Panc1 (cell line): ENCODE measurements around the gene KLHL30.

ENCODE experiments used
- POLR2AphosphoS5 ChIP-seq: IDR thresholded peaks from 2 replicates; pipeline ENCODE4 v1.6.1; 2012; ENCODE audit warnings: mild to moderate bottlenecking, low read depth, low read length, moderate library complexity
- SIN3A ChIP-seq: IDR thresholded peaks from 2 replicates; pipeline ENCODE4 v1.6.1; 2012; ENCODE audit warnings: low read depth, mild to moderate bottlenecking, low read length, moderate library complexity, borderline replicate concordance; ENCODE audit not compliant: insufficient read depth
- TCF7L2 ChIP-seq: IDR thresholded peaks from 2 replicates; pipeline ENCODE4 v1.6.1; 2011; ENCODE audit warnings: mild to moderate bottlenecking, low read depth, low read length, inconsistent platforms
- TF ChIP-seq, protein P1 (sequence below): fragments of 450-650 bp; IDR thresholded peaks from 2 replicates; pipeline ENCODE4 v1.5.1; 2017; ENCODE audit warnings: mild to moderate bottlenecking
- TF ChIP-seq, protein P2 (sequence below), 2 experiments: IDR thresholded peaks; 2 replicates each; pipeline ENCODE4 v1.6.1; 2011 to 2012; ENCODE audit warnings: low read depth in 2 of 2, control low read depth in 1 of 2, low read length in 1 of 2, mild to moderate bottlenecking in 1 of 2, moderate library complexity in 1 of 2; ENCODE audit not compliant: insufficient read depth in 1 of 2

DNA sequence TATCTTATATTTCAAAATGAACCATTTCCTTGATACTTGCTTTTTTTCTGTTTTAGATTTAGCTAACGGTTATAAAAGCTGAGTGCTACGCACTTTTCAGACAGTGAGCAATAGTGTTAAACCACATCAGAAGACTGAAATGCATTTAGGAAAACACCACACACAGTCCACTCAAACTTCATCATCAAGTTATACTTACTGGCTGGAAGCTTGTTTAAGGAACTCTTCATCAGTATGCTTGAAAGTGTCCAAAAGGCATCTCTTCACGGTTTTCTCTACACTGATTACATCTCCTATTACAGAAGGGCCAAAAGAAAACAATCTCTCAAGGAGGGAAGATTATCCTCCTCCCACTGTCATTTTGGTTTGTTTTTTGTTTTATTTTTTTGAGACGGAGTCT lies 45.4 kb downstream of the KLHL30 start:
- TF ChIP-seq, protein P1, sequence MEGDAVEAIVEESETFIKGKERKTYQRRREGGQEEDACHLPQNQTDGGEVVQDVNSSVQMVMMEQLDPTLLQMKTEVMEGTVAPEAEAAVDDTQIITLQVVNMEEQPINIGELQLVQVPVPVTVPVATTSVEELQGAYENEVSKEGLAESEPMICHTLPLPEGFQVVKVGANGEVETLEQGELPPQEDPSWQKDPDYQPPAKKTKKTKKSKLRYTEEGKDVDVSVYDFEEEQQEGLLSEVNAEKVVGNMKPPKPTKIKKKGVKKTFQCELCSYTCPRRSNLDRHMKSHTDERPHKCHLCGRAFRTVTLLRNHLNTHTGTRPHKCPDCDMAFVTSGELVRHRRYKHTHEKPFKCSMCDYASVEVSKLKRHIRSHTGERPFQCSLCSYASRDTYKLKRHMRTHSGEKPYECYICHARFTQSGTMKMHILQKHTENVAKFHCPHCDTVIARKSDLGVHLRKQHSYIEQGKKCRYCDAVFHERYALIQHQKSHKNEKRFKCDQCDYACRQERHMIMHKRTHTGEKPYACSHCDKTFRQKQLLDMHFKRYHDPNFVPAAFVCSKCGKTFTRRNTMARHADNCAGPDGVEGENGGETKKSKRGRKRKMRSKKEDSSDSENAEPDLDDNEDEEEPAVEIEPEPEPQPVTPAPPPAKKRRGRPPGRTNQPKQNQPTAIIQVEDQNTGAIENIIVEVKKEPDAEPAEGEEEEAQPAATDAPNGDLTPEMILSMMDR = no peak
- TF ChIP-seq POLR2AphosphoS5 (no peak), SIN3A (no peak), TCF7L2 (no peak)
- TF ChIP-seq, protein P2, sequence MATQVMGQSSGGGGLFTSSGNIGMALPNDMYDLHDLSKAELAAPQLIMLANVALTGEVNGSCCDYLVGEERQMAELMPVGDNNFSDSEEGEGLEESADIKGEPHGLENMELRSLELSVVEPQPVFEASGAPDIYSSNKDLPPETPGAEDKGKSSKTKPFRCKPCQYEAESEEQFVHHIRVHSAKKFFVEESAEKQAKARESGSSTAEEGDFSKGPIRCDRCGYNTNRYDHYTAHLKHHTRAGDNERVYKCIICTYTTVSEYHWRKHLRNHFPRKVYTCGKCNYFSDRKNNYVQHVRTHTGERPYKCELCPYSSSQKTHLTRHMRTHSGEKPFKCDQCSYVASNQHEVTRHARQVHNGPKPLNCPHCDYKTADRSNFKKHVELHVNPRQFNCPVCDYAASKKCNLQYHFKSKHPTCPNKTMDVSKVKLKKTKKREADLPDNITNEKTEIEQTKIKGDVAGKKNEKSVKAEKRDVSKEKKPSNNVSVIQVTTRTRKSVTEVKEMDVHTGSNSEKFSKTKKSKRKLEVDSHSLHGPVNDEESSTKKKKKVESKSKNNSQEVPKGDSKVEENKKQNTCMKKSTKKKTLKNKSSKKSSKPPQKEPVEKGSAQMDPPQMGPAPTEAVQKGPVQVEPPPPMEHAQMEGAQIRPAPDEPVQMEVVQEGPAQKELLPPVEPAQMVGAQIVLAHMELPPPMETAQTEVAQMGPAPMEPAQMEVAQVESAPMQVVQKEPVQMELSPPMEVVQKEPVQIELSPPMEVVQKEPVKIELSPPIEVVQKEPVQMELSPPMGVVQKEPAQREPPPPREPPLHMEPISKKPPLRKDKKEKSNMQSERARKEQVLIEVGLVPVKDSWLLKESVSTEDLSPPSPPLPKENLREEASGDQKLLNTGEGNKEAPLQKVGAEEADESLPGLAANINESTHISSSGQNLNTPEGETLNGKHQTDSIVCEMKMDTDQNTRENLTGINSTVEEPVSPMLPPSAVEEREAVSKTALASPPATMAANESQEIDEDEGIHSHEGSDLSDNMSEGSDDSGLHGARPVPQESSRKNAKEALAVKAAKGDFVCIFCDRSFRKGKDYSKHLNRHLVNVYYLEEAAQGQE (IDR thresholded peaks at IDR 0.05; ENCODE audit: insufficient read depth in 1 of 2, low read depth in 2 of 2, low read length in 1 of 2) = no peak
